ENCODE results near the gene STK40. TPM values are rescaled to one million over a fixed set of nuclear protein-coding genes. Genes with fewer than 3 reads are reported as not detected.
A peak's percentile ranks its signal among the peaks of the same experiment; 100 is the strongest.

The STK40 gene
- total and polyA plus RNA-seq, 8 donors: 14.0 to 57.4 (median 28.4) TPM

GRCh38 chr1:36392836-36393235, 7.1 kb upstream of the STK40 start:
- WGBS, 5 donors: 83 to 94% (median 92%) methylated on average over 4 of the region's 4 CpGs
- Histone ChIP-seq H3K4me3 (no peak overlapping the region), H3K9me3 (no peaks in the 10 kb centered on the region), H3K4me1 (peaks cover 10 to 47% (median 29%) of the 10 kb centered on the region in 4 donors), H3K36me3 (peaks cover 29 to 50% (median 47%) of the 10 kb centered on the region in 4 donors), H3K27me3 (no peaks in the 10 kb centered on the region), H3K27ac (no peak overlapping the region)
- intact Hi-C loops (cut with DNase I; ENCODE audit: low total_unique reads): no loop called here
- no peak for DNase-seq
- TF ChIP-seq CTCF (IDR thresholded peaks at IDR 0.05): no peak
- no peak for TF ChIP-seq POLR2AphosphoS5 (IDR thresholded peaks at IDR 0.05)
- TF ChIP-seq POLR2A (IDR thresholded peaks at IDR 0.05): no peak
- TF ChIP-seq EP300 (IDR thresholded peaks at IDR 0.05): no peak

- WGBS, 5 donors: 87 to 97% (median 94%) methylated on average over 8 of the region's 8 CpGs
- H3K4me3 ChIP-seq: no peak overlapping the region
- intact Hi-C loops (cut with DNase I; ENCODE audit: low total_unique reads): no loop called here
These were observed 5.5 kb upstream of the STK40 start for GRCh38 chr1:36391271-36391670.

GRCh38 chr1:36390411-36390810, 4.7 kb upstream of the STK40 start:
- DNase-seq: no peak
- intact Hi-C loops (cut with DNase I; ENCODE audit: low total_unique reads): no loop called here
- Histone ChIP-seq H3K4me3 (no peak overlapping the region), H3K27ac (peak overlapping the region in 3 of 5 donors; percentile 98), H3K9me3 (no peaks in the 10 kb centered on the region), H3K36me3 (peaks cover 29 to 50% (median 47%) of the 10 kb centered on the region in 4 donors), H3K4me1 (peaks cover 14 to 45% (median 31%) of the 10 kb centered on the region in 4 donors), H3K27me3 (no peaks in the 10 kb centered on the region)
- TF ChIP-seq POLR2AphosphoS5 (IDR thresholded peaks at IDR 0.05): no peak
- 87 to 95% (median 92%) methylated on average over 2 of the region's 2 CpGs for WGBS, 5 donors

More at GRCh38 chr1:36391271-36391670, 5.5 kb upstream of the STK40 start:
- Histone ChIP-seq H3K36me3 (peaks cover 29 to 50% (median 47%) of the 10 kb centered on the region in 4 donors), H3K27me3 (no peaks in the 10 kb centered on the region), H3K27ac (peak overlapping the region in 2 of 5 donors; percentile 98), H3K4me1 (peaks cover 17 to 51% (median 34%) of the 10 kb centered on the region in 4 donors), H3K9me3 (no peaks in the 10 kb centered on the region)
- DNase-seq: no peak
- TF ChIP-seq CTCF (IDR thresholded peaks at IDR 0.05) (no peak), EP300 (IDR thresholded peaks at IDR 0.05) (no peak), POLR2A (IDR thresholded peaks at IDR 0.05) (no peak), POLR2AphosphoS5 (IDR thresholded peaks at IDR 0.05) (no peak)

- Histone ChIP-seq H3K4me3 (no peak overlapping the region), H3K4me1 (peaks cover 16 to 41% (median 29%) of the 10 kb centered on the region in 4 donors), H3K9me3 (no peaks in the 10 kb centered on the region), H3K36me3 (peaks cover 29 to 50% (median 47%) of the 10 kb centered on the region in 4 donors), H3K27ac (peak overlapping the region in 3 of 5 donors; percentile 98), H3K27me3 (no peaks in the 10 kb centered on the region)
- no peak for DNase-seq
- TF ChIP-seq POLR2AphosphoS5 (IDR thresholded peaks at IDR 0.05) (no peak), CTCF (IDR thresholded peaks at IDR 0.05) (no peak), POLR2A (IDR thresholded peaks at IDR 0.05) (no peak), EP300 (IDR thresholded peaks at IDR 0.05) (no peak)
- WGBS, 5 donors: 88 to 94% (median 91%) methylated on average over 1 of the region's 1 CpG
- intact Hi-C loops (cut with DNase I; ENCODE audit: low total_unique reads): no loop called here
These were observed 4.3 kb upstream of the STK40 start for GRCh38 chr1:36389999-36390398.

- H3K36me3 ChIP-seq: peaks cover 29 to 48% (median 46%) of the 10 kb centered on the region in 4 donors
- TF ChIP-seq POLR2AphosphoS5 (IDR thresholded peaks at IDR 0.05): no peak
- TF ChIP-seq POLR2A (IDR thresholded peaks at IDR 0.05): no peak
- TF ChIP-seq CTCF (IDR thresholded peaks at IDR 0.05): no peak
- no peak for TF ChIP-seq EP300 (IDR thresholded peaks at IDR 0.05)
- DNase-seq: no peak
- H3K27me3 ChIP-seq: no peaks in the 10 kb centered on the region
- intact Hi-C loops (cut with DNase I; ENCODE audit: low total_unique reads): no loop called here
- 65 to 86% (median 81%) methylated on average over 2 of the region's 2 CpGs for WGBS, 5 donors
- peaks cover 24 to 45% (median 34%) of the 10 kb centered on the region in 4 donors for H3K4me1 ChIP-seq
- H3K27ac ChIP-seq: peak overlapping the region in 4 of 5 donors; percentile 98 to 99 (median 98)
- H3K9me3 ChIP-seq: no peaks in the 10 kb centered on the region
- H3K4me3 ChIP-seq: no peak overlapping the region
These were observed 3.5 kb upstream of the STK40 start for GRCh38 chr1:36389261-36389660.
